Skin epidermis (tissue), 12 donors: Measurements from ENCODE around the gene DDX5.
"Not testable (repeated sequence)": the region's sequence is repeated elsewhere in the genome, so short reads cannot be mapped to it uniquely, and the experiment has no call there.

Experiments
- H3K27ac ChIP-seq, 21 experiments: fragments of 200-600 bp; sonication (generic) in 11 of 21; one replicate each; pipeline ENCODE4 v1.5.0; 2020; ENCODE audit warnings: mild to moderate bottlenecking in 3 of 21, inconsistent platforms in 2 of 21, moderate library complexity in 2 of 21
- H3K4me3 ChIP-seq, 7 experiments: fragments of 200-600 bp; sonication (generic) in 2 of 7; one replicate each; pipeline ENCODE4 v1.5.0; 2020; ENCODE audit warnings: inconsistent platforms in 2 of 7, mild to moderate bottlenecking in 2 of 7, moderate library complexity in 1 of 7

Gene DDX5

GRCh38 chr17:64496786-64497564, 9.1 kb downstream of the DDX5 start, which contains the start of gene POLG2:
POLG2 (minus strand) TSS chr17:64497054; CDS start chr17:64496968, 86 bp downstream.
- peak within 1 kb of the TSS; percentile 57 to 81 (median 58) for H3K4me3 ChIP-seq
- H3K27ac ChIP-seq = peak within 1 kb of the TSS; percentile 20 to 87 (median 76)

- peak overlapping the region; percentile 57 to 81 (median 58) for H3K4me3 ChIP-seq
- peak overlapping the region in 20 of 21 experiments; percentile 50 to 87 (median 75) for H3K27ac ChIP-seq
Measured at GRCh38 chr17:64496348-64496785, 9.7 kb downstream of the DDX5 start.

- H3K27ac ChIP-seq = not testable (repeated sequence)
- peak overlapping the region in 1 of 7 experiments; percentile 60 for H3K4me3 ChIP-seq
Measured at GRCh38 chr17:64495300-64495699, 10.8 kb downstream of the DDX5 start.

DNA sequence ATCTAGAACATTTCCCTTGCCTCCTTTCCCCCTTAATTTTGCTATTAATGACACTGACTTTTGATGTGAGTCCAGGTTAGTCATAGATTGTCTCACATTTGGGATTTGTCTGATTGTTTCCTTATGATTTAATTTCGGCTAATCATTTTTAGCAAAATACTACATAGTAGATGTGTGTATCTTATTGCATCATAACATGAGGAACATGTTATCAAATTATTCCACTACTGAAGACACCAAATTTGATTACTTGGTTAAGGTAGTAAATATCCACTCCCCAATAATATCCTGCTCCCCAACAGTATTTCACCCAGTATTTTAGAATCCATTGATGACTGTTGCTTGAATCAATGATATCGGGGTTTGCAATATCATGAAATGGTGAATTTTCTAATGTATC, 12.0 kb downstream of the DDX5 start:
- Histone ChIP-seq H3K27ac (no peak overlapping the region), H3K4me3 (no peak overlapping the region)

DNA sequence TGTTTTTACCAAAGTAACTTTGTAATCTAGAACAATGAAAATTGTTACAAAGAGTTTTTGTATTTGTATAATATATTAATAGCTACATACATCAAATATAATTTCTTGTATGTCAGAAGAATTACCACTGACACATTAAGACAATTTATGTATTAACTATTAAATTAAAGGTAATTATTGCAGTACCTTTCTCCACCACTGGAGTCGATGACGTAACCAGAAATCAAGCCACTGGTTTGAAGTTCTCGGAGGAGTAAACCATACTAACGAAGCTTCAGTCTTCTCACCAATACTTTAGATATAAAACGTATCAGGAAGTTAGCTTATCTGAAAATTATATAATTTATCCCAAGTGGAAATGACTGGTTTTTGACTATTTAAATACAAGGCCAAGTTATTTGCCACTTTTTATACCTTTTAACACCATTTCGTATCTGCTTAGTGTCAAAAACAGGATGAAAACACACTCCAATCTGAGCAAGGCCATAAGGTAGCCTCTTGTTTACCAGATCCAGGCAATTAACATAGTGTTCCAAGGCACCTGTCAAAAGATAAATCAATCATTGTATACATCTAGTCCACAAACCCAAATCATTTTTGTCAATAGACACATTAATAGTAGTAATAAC, 13.5 kb downstream of the DDX5 start:
- H3K4me3 ChIP-seq = no peak overlapping the region

DNA sequence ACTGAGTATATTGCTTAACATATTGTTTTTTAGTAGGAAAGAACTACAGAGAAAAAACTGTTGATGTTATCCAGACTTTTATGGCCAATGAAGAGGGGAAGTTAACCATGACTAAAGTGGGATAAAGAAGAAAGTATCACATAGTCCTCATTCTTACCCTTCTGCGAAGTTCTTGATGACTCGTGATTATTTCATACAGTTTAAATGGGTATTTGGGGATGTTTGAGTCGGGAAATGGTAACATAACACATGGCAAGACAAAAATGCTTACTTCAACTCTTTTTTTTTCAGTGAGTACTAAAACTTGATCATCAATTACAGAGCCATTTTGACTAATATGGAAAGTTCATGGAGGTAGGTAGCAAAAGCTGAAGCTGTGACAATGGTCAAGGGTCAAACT, 14.1 kb downstream of the DDX5 start:
- Histone ChIP-seq H3K27ac (no peak overlapping the region), H3K4me3 (no peak overlapping the region)

More for the DNA sequence above, 13.5 kb downstream of the DDX5 start:
- H3K27ac ChIP-seq = no peak overlapping the region

DNA sequence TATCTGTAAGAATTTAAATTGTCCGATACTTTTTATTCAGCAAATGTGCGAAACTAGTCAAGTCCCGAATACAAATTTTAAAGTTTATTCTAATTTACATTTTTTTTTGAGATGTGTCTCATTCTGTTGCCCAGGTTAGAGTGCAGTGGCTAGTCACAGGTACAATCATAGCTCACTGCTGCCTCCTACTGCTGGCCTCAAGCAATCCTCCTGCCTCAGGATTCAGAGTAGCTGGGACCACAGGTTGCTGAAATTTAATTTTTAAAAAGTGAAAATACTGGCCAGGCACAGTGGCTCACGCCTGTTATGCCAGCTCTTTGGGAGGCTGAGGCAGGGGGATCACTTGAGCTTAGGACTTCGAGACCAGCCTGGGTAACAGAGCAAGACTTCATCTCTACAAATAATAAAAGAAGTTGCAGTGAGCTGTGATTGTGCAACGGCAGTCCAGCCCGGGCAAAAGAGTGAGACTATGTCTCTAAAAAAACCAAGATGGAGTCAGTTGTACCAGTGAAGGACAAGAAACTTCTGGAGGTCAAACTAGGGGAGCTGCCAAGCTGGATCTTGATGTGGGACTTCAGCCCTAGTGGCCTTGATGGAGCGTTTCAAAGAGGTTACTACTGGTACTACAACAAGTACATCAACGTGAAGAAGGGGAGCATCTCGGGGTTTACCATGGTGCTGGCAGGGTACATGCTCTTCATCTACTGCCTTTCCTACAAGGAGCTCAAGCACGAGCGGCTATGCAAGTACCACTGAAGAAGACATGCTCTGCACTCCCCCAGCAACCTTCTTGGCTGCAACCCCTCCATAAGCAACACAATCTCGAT, 14.8 kb downstream of the DDX5 start:
- H3K4me3 ChIP-seq = no peak overlapping the region
- no peak overlapping the region for H3K27ac ChIP-seq

DNA sequence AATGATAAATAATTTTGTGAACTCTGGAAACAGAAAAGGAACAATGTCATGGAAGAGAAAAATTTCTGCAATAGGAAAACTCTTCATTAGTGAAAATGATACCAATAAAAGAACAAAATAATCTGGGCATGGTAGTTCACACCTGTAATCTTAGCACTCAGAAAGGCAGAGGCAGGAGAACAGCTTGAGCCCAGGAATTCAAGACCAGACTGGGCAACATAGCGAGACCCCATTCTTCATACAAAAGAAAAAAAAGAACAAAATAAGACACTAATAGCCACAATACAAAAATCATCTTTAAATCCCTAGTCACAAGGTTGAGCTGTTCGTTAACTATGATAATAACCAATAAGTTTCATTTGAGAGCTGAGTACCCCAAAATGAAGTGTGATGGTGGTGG, 17.8 kb downstream of the DDX5 start:
- Histone ChIP-seq H3K4me3 (no peak overlapping the region), H3K27ac (no peak overlapping the region)

GRCh38 chr17:64484380-64484779, 21.7 kb downstream of the DDX5 start:
- H3K27ac ChIP-seq = no peak overlapping the region

DNA sequence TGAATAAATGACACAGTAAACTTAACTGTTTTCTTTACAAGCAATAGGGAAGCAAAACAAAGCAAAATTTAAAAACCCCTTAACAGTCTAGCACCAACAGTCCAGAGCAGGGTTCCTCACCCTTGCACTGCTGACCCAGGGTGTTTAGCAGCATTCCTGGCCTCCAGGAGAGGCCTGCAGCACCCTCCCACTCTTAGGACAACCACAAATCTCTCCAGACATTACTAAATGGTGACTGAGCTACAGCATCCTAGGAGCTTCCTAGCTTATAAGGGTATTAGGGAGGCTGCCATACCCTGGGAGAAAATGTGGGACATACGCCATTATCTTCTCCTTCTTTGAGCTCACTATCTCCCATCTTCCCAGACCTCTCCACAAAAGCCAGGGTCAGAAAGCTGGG, 25.1 kb downstream of the DDX5 start:
- H3K4me3 ChIP-seq = no peak overlapping the region
- H3K27ac ChIP-seq = no peak overlapping the region

More at GRCh38 chr17:64484380-64484779, 21.7 kb downstream of the DDX5 start:
- no peak overlapping the region for H3K4me3 ChIP-seq

GRCh38 chr17:64477849-64478248, 28.2 kb downstream of the DDX5 start:
- H3K4me3 ChIP-seq = no peak overlapping the region
- H3K27ac ChIP-seq = no peak overlapping the region

GRCh38 chr17:64472564-64472963, 33.5 kb downstream of the DDX5 start:
- H3K4me3 ChIP-seq = no peak overlapping the region
- H3K27ac ChIP-seq = no peak overlapping the region

DNA sequence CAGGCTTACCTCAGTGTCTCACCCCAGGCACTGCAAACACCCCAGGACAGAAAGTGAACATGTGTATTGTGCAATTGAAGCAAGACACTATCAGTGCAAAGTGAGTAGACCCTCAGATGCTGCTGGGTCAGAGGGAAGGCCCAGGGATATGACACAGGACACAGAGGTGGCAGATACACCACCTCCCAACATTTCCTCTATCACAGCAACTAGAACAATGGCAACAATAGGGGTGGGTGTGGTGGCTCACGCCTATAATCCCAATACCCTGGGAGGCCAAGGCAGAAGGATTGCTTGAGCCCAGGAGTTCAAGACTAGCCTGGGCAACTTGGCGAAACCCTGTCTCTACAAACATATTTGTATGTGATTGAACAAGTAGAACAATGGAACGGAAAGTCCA, 34.6 kb downstream of the DDX5 start:
- no peak overlapping the region for H3K27ac ChIP-seq

GRCh38 chr17:64470625-64471024, 35.5 kb downstream of the DDX5 start:
- Histone ChIP-seq H3K4me3 (no peak overlapping the region), H3K27ac (no peak overlapping the region)

More for the DNA sequence above, 34.6 kb downstream of the DDX5 start:
- H3K4me3 ChIP-seq = no peak overlapping the region

- H3K4me3 ChIP-seq, H3K27ac ChIP-seq: not testable (repeated sequence)
Measured at GRCh38 chr17:64466834-64467233, 39.3 kb downstream of the DDX5 start.

DNA sequence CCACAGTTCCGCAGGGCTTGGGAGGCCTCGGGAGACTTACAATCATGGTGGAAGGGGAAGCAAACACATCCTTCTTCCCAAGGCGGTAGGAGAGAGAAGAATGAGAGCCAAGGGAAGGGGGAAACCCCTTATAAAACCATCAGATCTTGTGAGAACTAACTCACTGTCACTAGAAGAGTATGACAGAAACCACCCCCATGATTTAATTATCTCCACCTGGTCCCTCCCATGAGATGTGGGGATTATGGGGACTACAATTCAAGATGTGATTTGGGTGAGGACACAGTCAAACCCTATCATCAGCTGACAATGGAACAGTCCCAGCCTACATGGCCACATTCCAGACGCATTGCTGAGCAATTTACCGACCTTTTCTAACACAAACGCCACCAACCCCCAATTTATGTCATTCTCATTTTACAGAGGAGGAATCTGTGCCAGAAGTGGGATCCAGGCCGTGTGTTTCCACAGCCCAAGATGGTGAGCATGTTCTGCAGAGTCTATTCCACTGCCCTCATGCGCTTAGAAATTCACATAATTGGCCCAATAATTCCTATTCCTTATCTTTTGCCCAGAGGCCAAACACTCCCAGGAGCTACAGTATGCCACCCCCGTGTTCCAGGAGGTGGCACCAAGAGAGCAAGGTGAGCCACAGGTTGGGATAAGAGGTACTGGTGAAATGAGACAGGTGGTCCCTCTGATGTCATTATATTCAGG, 39.9 kb downstream of the DDX5 start:
- Histone ChIP-seq H3K27ac (no peak overlapping the region), H3K4me3 (no peak overlapping the region)

DNA sequence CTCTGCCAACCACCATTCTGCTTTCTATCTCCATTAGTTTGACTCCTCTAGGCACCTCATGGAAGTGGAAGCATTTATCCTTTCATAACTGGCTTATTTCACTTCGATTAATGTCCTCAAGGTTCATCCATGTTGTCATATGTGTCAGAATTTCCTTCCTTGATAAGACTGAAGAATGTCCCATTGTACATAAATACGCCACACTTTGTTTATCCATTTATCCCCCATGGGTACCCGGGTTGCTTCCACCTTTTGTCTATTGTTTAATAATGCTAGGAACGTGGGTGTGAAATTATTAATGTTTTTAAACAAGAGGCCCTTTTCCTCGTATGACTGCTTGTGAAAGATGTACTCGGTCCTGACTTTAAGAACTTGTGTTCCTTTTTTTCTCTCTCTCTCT, 44.3 kb downstream of the DDX5 start:
- no peak overlapping the region for H3K4me3 ChIP-seq
- no peak overlapping the region for H3K27ac ChIP-seq

DNA sequence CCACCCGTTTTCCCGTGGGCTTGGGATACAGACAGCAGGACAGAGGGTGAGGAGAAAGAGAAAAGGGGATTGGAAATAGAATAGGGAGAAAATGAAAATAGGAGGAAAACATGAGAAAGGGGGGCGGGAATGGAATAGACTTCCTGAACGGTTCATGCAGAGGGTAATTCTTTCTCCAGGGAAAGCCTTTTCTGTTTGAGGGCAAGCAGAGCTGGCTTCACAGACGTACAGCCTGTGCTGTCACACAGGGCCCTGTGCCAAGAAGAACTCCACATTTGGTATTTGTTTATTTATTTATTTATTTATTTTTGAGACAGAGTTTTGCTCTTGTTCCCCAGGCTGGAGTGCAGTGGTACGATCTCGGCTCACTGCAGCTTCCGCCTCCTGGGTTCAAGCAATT, 45.1 kb downstream of the DDX5 start:
- Histone ChIP-seq H3K4me3 (no peak overlapping the region), H3K27ac (no peak overlapping the region)

GRCh38 chr17:64459818-64460217, 46.3 kb downstream of the DDX5 start:
- not testable (repeated sequence) for H3K27ac ChIP-seq, H3K4me3 ChIP-seq

GRCh38 chr17:64459284-64459747, 46.8 kb downstream of the DDX5 start:
- H3K27ac ChIP-seq = no peak overlapping the region
- no peak overlapping the region for H3K4me3 ChIP-seq
